ENCODE results near the gene IDI1.

- no peak for TF ChIP-seq CTCF (IDR thresholded peaks at IDR 0.05; ENCODE audit: low read depth, low read length, poor library complexity, severe bottlenecking)
- no peak for TF ChIP-seq EZH2phosphoT487 (IDR thresholded peaks at IDR 0.05; ENCODE audit: borderline replicate concordance, low read length)
These were observed 14.2 kb downstream of the IDI1 start for GRCh38 chr10:1034758-1035157.

Data from DOHH2 (cell line).